ENCODE results near the gene EMP1.
"Not testable (repeated sequence)": the region's sequence is repeated elsewhere in the genome, so short reads cannot be mapped to it uniquely, and the experiment has no call there.

Gene EMP1

DNA sequence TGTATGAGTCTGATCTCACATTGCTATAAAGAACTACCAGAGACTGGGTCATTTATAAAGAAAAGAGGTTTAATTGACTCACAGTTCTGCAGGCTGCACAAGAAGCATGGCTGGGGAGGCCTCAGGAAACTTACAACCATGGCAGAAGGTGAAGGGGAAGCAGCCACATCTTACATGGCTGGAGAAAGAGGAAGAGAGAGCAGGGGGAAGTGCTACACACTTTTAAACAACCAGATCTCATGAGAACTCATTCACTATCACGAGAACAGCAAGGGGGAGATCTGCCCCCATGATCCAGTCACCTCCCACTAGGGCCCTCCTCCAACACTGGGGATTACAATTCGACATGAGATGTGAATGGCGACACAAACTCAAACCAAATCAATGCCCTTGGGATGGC, 71.3 kb downstream of the EMP1 start:
- not testable (repeated sequence) for DNase-seq

- DNase-seq = no peak
Observed at GRCh38 chr12:13268581-13268980, 72.1 kb downstream of the EMP1 start.
